ENCODE measurements around the gene LMBRD1. TPM values are rescaled to one million over a fixed set of nuclear protein-coding genes. Genes with fewer than 3 reads are reported as not detected.

Gene LMBRD1
- 16.1 and 20.4 TPM in 2 replicates for total RNA-seq

GRCh38 chr6:69796642-69797390 lies at the start of gene LMBRD1:
Gene LMBRD1 (minus strand): TSS chr6:69797010. CDS start chr6:69796881, 129 bp downstream.

Other genes with a start within 250 kb of the LMBRD1 start
- not detected in 2 replicates for gene COL19A1, start 69.5 kb upstream of the LMBRD1 start, total RNA-seq